ENCODE measurements around the gene RPUSD4. TPM values are rescaled to one million over a fixed set of nuclear protein-coding genes. Genes with fewer than 3 reads are reported as not detected.

RPUSD4 gene
- total RNA-seq, 4 donors from 2014 or later = 15.0 to 19.9 (median 17.6) TPM

DNA sequence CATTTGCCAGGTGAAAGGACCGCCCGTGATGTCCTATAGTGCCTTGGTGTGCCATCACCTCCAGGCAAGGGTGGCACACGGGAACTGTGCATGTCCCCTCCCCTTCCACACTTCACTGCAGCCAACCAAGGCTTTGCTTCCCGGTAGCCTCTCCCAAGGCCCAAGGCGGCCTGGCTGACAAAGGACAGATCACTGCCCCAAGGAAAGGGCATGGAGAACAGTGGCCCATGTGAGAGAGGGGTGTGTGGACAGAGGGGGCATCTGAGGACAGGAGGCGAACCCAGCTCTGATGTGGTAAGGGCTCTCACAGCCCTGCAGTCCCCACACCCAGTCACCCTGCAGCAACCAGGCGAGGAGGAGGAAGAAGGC is 50.4 kb downstream of the RPUSD4 start:
- intact Hi-C loops (cut with DNase I) = no loop called here
- Histone ChIP-seq H3K36me3 (no peaks in the 10 kb centered on the region), H3K27me3 (no peaks in the 10 kb centered on the region), H3K27ac (replicated peaks in 1 of 4) (no peak overlapping the region), H3K4me1 (peaks cover 0 to 33% (median 26%) of the 10 kb centered on the region in 4 donors), H3K4me3 (no peak overlapping the region), H3K9me3 (no peaks in the 10 kb centered on the region)
- WGBS = 82% methylated on average over 7 of the region's 7 CpGs
- DNase-seq (ENCODE audit: extremely low spot score) = no peak
- TF ChIP-seq EP300 (IDR thresholded peaks at IDR 0.05) (no peak), POLR2A (IDR thresholded peaks at IDR 0.05; ENCODE audit: low read depth) (no peak), POLR2AphosphoS5 (IDR thresholded peaks at IDR 0.05) (no peak)
- TF ChIP-seq, protein P1, sequence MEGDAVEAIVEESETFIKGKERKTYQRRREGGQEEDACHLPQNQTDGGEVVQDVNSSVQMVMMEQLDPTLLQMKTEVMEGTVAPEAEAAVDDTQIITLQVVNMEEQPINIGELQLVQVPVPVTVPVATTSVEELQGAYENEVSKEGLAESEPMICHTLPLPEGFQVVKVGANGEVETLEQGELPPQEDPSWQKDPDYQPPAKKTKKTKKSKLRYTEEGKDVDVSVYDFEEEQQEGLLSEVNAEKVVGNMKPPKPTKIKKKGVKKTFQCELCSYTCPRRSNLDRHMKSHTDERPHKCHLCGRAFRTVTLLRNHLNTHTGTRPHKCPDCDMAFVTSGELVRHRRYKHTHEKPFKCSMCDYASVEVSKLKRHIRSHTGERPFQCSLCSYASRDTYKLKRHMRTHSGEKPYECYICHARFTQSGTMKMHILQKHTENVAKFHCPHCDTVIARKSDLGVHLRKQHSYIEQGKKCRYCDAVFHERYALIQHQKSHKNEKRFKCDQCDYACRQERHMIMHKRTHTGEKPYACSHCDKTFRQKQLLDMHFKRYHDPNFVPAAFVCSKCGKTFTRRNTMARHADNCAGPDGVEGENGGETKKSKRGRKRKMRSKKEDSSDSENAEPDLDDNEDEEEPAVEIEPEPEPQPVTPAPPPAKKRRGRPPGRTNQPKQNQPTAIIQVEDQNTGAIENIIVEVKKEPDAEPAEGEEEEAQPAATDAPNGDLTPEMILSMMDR (IDR thresholded peaks at IDR 0.05) = no peak

DNA sequence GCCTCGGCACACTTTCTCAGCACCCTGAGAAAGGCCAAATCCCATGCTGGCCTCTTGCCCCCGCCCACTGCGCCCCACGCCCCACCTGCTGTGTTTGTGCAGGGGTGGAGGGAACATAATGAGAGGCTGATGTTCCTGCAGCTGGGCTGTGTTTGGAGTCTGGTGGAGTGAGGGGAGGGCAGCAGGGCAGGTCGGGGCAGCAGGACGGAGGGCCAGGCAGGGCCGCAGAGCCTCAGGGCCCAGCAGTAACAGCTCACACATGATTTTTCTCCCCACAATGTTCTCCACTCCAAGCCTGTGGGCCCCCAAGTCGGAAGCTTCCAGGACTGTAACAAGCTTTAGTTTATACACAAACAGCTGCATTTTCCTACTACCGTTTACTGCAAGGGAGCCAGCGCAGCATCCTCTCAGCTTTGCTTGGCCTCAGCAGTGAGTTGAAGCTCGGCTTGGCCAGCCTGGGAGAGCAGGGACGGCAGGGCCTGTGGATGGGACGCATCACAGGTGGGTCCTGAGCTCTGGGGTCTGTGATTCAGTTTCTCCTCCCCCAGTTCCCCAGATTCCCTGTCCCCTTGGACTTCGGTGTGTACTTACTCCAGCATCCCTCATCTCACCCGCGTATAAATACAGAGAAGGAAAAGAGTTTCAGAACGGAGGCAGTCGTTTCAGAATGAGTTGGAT is 51.0 kb downstream of the RPUSD4 start:
- no peaks in the 10 kb centered on the region for H3K9me3 ChIP-seq
- H3K27ac ChIP-seq (replicated peaks in 1 of 4) = no peak overlapping the region
- no peak for DNase-seq (ENCODE audit: extremely low spot score)
- intact Hi-C loops (cut with DNase I) = no loop called here
- H3K27me3 ChIP-seq = no peaks in the 10 kb centered on the region
- no peaks in the 10 kb centered on the region for H3K36me3 ChIP-seq
- TF ChIP-seq EP300 (IDR thresholded peaks at IDR 0.05) = no peak
- no peak overlapping the region for H3K4me3 ChIP-seq
- WGBS = 85% methylated on average over 12 of the region's 18 CpGs
- H3K4me1 ChIP-seq = peaks cover 0 to 28% (median 21%) of the 10 kb centered on the region in 4 donors

DNA sequence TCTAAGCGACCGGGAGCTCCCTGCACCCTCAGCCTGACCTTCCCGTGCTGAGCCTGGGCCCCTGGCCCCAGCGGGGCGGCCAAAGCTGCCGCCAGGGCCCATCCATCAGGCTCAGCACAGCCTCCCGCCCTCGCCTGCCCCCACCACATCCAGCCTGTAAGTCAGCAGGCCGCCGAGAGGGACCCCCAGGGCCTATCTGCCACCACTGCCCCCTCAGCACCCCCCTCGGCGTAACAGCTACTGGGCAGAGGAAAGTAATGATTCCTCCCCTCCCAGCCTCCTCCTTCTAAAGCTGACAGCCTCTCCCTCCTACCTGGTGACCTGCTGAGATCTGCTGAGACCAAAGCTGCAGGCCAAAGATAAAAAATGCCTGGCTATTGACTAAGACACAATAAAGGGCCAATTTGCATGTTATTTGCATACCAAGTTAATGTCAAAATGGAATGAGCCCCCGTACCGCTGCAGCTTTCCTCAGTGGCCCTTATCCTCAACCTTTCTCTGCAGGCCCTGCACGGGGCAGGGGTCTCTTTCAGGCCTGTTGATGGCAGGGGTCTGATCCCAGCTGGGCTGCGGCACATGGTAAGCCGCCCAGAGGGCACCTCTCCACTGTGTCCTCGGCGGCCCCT is 51.6 kb downstream of the RPUSD4 start:
- H3K4me1 ChIP-seq = peaks cover 0 to 28% (median 16%) of the 10 kb centered on the region in 4 donors
- TF ChIP-seq POLR2AphosphoS5 (IDR thresholded peaks at IDR 0.05) = no peak
- no peak for TF ChIP-seq EP300 (IDR thresholded peaks at IDR 0.05)
- TF ChIP-seq, protein P1 (IDR thresholded peaks at IDR 0.05) = no peak
- no peak for TF ChIP-seq POLR2A (IDR thresholded peaks at IDR 0.05; ENCODE audit: low read depth)
- no peak for DNase-seq (ENCODE audit: extremely low spot score)
- 94% methylated on average over 13 of the region's 19 CpGs for WGBS
- H3K27ac ChIP-seq (replicated peaks in 1 of 4) = no peak overlapping the region
- H3K27me3 ChIP-seq = no peaks in the 10 kb centered on the region
- H3K36me3 ChIP-seq = no peaks in the 10 kb centered on the region
- no peak overlapping the region for H3K4me3 ChIP-seq
- intact Hi-C loops (cut with DNase I) = no loop called here
- no peaks in the 10 kb centered on the region for H3K9me3 ChIP-seq

DNA sequence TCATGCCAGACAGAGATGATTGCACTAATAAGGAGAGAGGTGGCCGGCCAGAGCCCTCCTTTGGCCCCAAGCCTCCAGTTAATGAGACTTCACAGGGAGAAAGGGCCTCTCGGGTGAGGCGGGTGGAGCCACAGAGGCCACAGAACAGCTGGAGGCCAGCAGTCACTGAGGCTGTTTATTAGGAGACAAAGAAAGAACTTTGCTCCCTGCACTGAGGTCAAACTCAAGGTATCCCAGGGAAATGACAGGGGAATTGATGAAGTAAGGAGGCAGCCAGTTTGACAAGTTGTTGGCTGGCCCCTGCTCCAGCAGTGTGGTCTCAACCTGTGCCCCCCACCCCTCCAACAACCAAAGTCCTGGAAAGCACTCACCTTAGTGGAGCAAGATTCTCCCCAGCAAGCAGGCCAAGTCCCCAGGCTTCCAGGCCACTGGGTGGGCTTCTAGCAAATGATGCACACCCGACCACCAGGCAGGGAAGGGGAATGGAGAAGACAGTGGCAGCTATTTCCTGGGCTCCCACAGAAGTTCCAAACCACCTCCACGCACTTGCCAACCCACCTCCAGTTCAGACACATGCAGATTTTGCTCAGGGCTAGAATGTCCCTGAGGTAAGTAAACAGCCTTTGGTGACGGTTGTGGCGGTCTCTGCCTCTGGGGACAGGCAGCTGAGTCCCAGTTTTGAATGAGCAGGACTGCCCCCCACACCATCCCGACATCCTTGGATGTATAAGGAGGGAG is 53.2 kb downstream of the RPUSD4 start:
- TF ChIP-seq EP300 (IDR thresholded peaks at IDR 0.05) (no peak), POLR2A (IDR thresholded peaks at IDR 0.05; ENCODE audit: low read depth) (no peak), POLR2AphosphoS5 (IDR thresholded peaks at IDR 0.05) (no peak)
- TF ChIP-seq, protein P1 (IDR thresholded peaks at IDR 0.05) = no peak
- H3K4me1 ChIP-seq = peaks cover 0 to 28% (median 19%) of the 10 kb centered on the region in 4 donors
- intact Hi-C loops (cut with DNase I) = no loop called here
- H3K9me3 ChIP-seq = no peaks in the 10 kb centered on the region
- 81% methylated on average over 8 of the region's 8 CpGs for WGBS
- H3K36me3 ChIP-seq = no peaks in the 10 kb centered on the region
- no peak overlapping the region for H3K27ac ChIP-seq (replicated peaks in 1 of 4)
- no peak for DNase-seq (ENCODE audit: extremely low spot score)
- no peaks in the 10 kb centered on the region for H3K27me3 ChIP-seq
- H3K4me3 ChIP-seq = no peak overlapping the region

DNA sequence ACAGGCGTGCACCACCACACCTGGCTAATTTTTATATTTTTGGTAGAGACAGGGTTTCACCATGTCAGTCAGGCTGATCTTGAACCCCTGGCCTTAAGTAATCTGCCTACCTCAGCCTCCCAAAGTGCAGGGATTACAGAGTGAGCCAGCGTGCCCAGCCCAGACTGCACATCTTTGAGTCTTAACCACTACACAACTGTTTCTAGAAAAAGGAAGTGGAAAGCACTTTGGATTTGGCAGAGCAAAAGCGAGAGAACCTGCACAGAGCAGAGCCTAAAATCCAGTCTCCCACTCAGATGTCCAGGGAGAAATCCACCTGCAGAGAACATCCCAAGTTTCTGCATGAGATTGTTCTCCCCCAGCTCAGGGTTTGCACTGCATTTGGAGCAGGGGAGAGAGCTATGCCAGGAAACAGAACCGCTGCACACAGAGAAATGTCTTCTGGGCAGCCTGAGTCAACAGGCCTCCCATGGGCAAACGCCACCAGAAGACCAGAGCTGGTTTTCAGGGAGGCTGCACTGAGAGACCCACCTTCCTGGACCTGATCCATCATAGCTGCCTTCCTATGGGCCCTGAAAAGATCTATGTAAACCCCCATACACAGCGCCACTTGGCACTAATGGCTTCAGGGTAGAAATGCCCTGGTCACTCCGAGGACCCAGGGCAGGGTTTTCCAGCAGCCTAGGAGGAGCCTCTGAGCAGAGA is 54.0 kb downstream of the RPUSD4 start:
- 92% methylated on average over 5 of the region's 7 CpGs for whole genome bisulfite sequencing

More for the DNA sequence above, 54.0 kb downstream of the RPUSD4 start:
- no peaks in the 10 kb centered on the region for H3K27me3 ChIP-seq
- TF ChIP-seq EP300 (IDR thresholded peaks at IDR 0.05) (no peak), POLR2A (IDR thresholded peaks at IDR 0.05; ENCODE audit: low read depth) (no peak), POLR2AphosphoS5 (IDR thresholded peaks at IDR 0.05) (no peak)
- TF ChIP-seq, protein P1 (IDR thresholded peaks at IDR 0.05) = no peak
- intact Hi-C loops (cut with DNase I) = no loop called here
- H3K36me3 ChIP-seq = no peaks in the 10 kb centered on the region
- no peak overlapping the region for H3K27ac ChIP-seq (replicated peaks in 1 of 4)
- H3K9me3 ChIP-seq = peaks cover 0 to 2% (median 0%) of the 10 kb centered on the region in 4 donors
- peaks cover 0 to 20% (median 11%) of the 10 kb centered on the region in 4 donors for H3K4me1 ChIP-seq
- DNase-seq (ENCODE audit: extremely low spot score) = no peak
- no peak overlapping the region for H3K4me3 ChIP-seq

All from esophagus muscularis mucosa (tissue), 4 donors.